Activated T-helper 9 cell treated with anti-CD3 and anti-CD28 coated beads, Interleukin-2, amount 50 U/mL, for 16 hours (primary cell): ENCODE measurements around the gene PCDHGB1.
"Not testable (repeated sequence)": the region's sequence is repeated elsewhere in the genome, so short reads cannot be mapped to it uniquely, and the experiment has no call there.

Experiments used
- DNase-seq: peaks from one replicate; pipeline ENCODE4 v3.0.0-alpha.2; 2020; ENCODE audit warnings: low read depth

PCDHGB1 gene

DNA sequence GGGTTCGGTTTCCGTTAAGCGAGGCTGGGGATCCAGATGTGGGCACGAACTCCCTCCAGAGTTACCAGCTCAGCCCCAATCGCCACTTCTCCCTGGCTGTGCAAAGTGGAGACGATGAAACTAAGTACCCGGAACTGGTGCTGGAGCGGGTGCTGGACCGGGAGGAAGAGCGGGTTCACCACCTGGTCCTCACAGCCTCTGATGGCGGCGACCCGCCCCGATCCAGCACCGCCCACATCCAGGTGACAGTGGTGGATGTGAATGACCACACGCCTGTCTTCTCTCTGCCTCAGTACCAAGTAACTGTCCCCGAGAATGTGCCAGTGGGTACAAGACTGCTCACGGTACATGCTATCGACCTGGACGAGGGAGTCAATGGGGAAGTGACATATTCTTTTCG is 33.4 kb downstream of the PCDHGB1 start:
- DNase-seq = no peak

DNA sequence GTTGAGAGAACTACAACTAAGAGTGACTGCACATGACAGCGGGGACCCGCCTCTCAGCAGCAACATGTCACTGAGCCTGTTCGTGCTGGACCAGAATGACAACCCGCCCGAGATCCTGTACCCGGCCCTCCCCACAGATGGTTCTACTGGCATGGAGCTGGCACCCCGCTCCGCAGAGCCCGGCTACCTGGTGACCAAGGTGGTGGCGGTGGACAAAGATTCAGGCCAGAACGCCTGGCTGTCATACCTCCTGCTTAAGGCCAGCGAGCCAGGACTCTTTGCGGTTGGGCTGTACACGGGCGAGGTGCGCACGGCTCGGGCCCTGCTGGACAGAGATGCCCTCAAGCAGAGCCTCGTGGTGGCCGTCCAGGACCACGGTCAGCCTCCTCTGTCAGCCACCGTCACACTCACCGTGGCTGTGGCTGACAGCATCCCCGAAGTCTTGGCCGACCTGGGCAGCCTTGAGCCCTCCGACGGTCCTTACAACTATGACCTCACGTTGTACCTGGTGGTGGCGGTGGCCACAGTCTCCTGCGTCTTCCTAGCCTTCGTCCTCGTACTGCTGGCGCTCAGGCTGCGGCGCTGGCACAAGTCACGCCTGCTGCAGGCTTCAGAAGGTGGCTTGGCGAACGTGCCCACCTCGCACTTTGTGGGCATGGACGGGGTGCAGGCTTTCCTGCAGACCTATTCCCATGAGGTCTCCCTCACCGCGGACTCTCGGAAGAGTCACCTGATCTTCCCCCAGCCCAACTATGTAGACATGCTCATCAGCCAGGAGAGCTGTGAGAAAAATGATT is 34.8 kb downstream of the PCDHGB1 start:
- DNase-seq = no peak

DNA sequence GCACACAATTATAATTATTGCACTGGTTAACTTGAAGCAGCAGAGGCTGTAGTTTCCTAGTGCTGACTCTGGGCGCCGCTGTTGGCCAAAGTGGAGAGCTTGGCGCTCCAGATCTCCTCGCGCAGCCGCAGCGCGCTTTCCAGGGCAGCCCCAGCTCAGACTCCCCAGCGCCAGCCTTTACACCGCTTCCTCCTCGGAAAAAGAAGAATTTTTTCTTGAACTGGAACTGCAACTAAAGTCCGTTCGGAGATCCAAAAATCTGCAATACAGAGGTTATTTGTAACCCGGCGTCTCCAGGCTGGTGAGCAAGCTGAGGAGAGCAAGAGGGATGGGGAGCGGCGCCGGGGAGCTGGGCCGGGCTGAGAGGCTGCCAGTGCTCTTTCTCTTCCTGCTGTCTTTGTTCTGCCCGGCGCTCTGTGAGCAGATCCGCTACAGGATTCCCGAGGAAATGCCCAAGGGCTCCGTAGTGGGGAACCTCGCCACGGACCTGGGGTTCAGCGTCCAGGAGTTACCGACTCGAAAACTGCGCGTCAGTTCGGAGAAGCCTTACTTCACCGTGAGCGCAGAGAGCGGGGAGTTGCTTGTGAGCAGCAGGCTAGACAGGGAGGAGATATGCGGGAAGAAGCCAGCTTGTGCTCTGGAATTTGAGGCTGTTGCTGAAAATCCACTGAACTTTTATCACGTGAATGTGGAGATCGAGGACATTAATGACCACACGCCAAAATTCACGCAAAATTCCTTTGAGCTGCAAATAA is 37.8 kb downstream of the PCDHGB1 start, which contains the start of gene PCDHGB4:
Gene PCDHGB4 (plus strand): TSS at position 142 of the 755 bp plus-strand sequence. CDS start 187 bp downstream, at position 329.
- DNase-seq = not testable (repeated sequence)

GRCh38 chr5:141388661-141389060 is 38.8 kb downstream of the PCDHGB1 start:
- DNase-seq = no peak

DNA sequence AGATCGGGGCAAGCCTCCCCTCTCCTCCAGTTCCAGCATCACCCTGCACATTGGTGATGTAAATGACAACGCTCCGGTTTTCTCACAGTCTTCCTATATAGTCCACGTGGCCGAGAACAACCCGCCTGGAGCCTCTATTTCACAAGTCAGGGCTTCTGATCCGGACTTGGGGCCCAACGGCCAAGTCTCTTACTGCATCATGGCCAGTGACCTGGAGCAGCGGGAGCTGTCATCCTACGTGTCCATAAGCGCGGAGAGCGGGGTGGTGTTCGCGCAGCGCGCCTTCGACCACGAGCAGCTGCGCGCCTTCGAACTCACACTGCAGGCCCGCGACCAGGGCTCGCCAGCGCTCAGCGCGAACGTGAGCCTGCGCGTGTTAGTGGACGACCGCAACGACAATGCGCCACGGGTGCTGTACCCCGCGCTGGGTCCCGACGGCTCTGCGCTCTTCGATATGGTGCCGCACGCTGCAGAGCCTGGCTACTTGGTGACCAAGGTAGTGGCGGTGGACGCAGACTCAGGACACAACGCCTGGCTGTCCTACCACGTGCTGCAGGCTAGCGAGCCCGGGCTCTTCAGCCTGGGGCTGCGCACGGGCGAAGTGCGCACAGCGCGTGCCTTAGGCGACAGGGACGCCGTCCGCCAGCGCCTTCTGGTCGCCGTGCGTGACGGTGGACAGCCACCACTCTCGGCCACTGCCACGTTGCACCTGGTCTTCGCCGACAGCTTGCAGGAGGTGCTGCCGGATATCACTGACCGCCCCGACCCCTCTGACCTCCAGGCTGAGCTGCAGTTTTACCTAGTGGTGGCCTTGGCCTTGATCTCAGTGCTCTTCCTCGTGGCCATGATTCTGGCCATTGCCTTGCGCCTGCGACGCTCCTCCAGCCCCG is 39.5 kb downstream of the PCDHGB1 start:
- DNase-seq = no peak

GRCh38 chr5:141392429-141393198 is 42.7 kb downstream of the PCDHGB1 start, which contains the start of gene PCDHGA8:
PCDHGA8 (plus strand) TSS chr5:141392633; CDS start chr5:141392814, 181 bp downstream.
- DNase-seq = no peak

GRCh38 chr5:141393267-141393666 is 43.4 kb downstream of the PCDHGB1 start:
- DNase-seq = no peak

GRCh38 chr5:141394401-141395187 is 44.7 kb downstream of the PCDHGB1 start:
- DNase-seq = not testable (repeated sequence)

DNA sequence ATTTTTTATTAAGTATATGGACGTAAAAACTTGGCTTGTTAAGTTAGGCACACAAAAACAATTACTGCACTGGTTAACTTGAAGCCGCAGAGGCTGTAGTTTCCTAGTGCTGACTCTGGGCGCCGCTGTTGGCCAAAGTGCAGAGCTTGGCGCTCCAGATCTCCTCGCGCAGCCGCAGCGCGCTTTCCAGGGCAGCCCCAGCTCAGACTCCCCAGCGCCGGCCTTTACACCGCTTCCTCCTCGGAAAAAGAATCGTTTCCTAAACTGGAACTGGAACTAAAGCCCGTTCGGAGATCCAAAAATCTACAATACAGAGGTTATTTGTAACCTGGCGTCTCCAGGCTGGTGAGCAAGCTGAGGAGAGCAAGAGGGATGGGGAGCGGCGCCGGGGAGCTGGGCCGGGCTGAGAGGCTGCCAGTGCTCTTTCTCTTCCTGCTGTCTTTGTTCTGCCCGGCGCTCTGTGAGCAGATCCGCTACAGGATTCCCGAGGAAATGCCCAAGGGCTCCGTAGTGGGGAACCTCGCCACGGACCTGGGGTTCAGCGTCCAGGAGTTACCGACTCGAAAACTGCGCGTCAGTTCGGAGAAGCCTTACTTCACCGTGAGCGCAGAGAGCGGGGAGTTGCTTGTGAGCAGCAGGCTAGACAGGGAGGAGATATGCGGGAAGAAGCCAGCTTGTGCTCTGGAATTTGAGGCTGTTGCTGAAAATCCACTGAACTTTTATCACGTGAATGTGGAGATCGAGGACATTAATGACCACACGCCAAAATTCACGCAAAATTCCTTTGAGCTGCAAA is 48.1 kb downstream of the PCDHGB1 start, which contains the start of gene PCDHGB5:
Gene PCDHGB5 (plus strand): TSS at position 192 of the 796 bp plus-strand sequence. CDS start 181 bp downstream, at position 373.
- DNase-seq = not testable (repeated sequence)

GRCh38 chr5:141398608-141399007 is 48.7 kb downstream of the PCDHGB1 start:
- no peak for DNase-seq

GRCh38 chr5:141399555-141400258 is 49.8 kb downstream of the PCDHGB1 start:
- DNase-seq = no peak
